Vagina (tissue), 2 donors: ENCODE data around the gene TMEM30A. TPM values are rescaled to one million over a fixed set of nuclear protein-coding genes. Genes with fewer than 3 reads are reported as not detected.

Experiments used
- DNase-seq, 2 donors: peaks; one replicate each; pipeline ENCODE4 v3.0.0-alpha.2; 2017; ENCODE audit errors: extremely low spot score in 2 of 2
- H3K27ac ChIP-seq: fragments of 200-600 bp; sonication (generic); one replicate; pipeline ENCODE4 v1.5.1; 2019
- H3K27me3 ChIP-seq: fragments of 200-600 bp; sonication (generic); one replicate; pipeline ENCODE4 v1.5.1; 2019
- H3K36me3 ChIP-seq, 2 donors: fragments of 200-600 bp; sonication (generic); one replicate each; pipeline ENCODE4 v1.5.1; 2017 to 2019
- H3K4me1 ChIP-seq: fragments of 200-600 bp; sonication (generic); one replicate; pipeline ENCODE4 v1.5.1; 2019
- H3K4me3 ChIP-seq, 2 donors: fragments of 200-600 bp; sonication (generic); 1 replicate in 1 of 2; 2 replicates in 1 of 2; pipeline ENCODE4 v1.5.1; 2016 to 2019
- H3K9me3 ChIP-seq: fragments of 200-600 bp; sonication (generic); one replicate; pipeline ENCODE4 v1.5.1; 2019
- CTCF ChIP-seq, 3 experiments: fragments of 450-650 bp in 2 of 3; fragments of 200-600 bp in 1 of 3; sonication (generic) in 1 of 3; IDR thresholded peaks; one replicate each; pipeline ENCODE4 v1.5.1; 2017 to 2019; ENCODE audit warnings: antibody characterized with exemption in 3 of 3, mild to moderate bottlenecking in 2 of 3, moderate library complexity in 2 of 3
- POLR2A ChIP-seq, 2 donors: fragments of 450-650 bp; IDR thresholded peaks; one replicate each; pipeline ENCODE4 v1.6.1; 2017; ENCODE audit warnings: antibody characterized with exemption in 2 of 2, mild to moderate bottlenecking in 2 of 2, moderate library complexity in 2 of 2
- POLR2AphosphoS5 ChIP-seq, 2 donors: sonication (generic); formaldehyde crosslinking; IDR thresholded peaks; one replicate each; pipeline ENCODE4 v1.9.0; 2017; ENCODE audit warnings: antibody characterized with exemption in 2 of 2, mild to moderate bottlenecking in 2 of 2, low read depth in 1 of 2; ENCODE audit not compliant: insufficient read depth in 1 of 2
- intact Hi-C: fragments of 100-400 bp; cut with DNase I; formaldehyde crosslinking; loops from one replicate; pipeline ENCODE4 v1.15.1; 2023
- total RNA-seq: library from RNA; depleted of rRNA; stranded (reverse); fragments of >200 nt; gene quantifications from one replicate; pipeline ENCODE4 v1.2.3, GENCODE V29; 2016

TMEM30A gene
- total RNA-seq, 1 donor from 2014 or later, result 52.1 TPM

GRCh38 chr6:75278474-75279077, 6.0 kb downstream of the TMEM30A start:
- H3K4me3 ChIP-seq, result no peak overlapping the region
- H3K36me3 ChIP-seq, result peaks cover 0 to 5% of the 10 kb centered on the region in 2 donors
- H3K27ac ChIP-seq, result no peak overlapping the region
- H3K27me3 ChIP-seq, result no peaks in the 10 kb centered on the region
- intact Hi-C loops, result no loop called here
- H3K4me1 ChIP-seq, result peaks cover 86% of the 10 kb centered on the region
- no peak for TF ChIP-seq POLR2A (IDR thresholded peaks at IDR 0.05)
- TF ChIP-seq CTCF (IDR thresholded peaks at IDR 0.05), result no peak
- TF ChIP-seq POLR2AphosphoS5 (IDR thresholded peaks at IDR 0.05; ENCODE audit: insufficient read depth in 1 of 2, low read depth in 1 of 2), result no peak
- H3K9me3 ChIP-seq, result no peaks in the 10 kb centered on the region
- no peak for DNase-seq

GRCh38 chr6:75275067-75275466, 9.5 kb downstream of the TMEM30A start:
- intact Hi-C loops, result no loop called here
- H3K36me3 ChIP-seq, result peaks cover 0 to 13% of the 10 kb centered on the region in 2 donors
- no peak overlapping the region for H3K27ac ChIP-seq
- DNase-seq, result no peak
- no peak overlapping the region for H3K4me3 ChIP-seq
- TF ChIP-seq POLR2A (IDR thresholded peaks at IDR 0.05) (no peak), CTCF (IDR thresholded peaks at IDR 0.05) (no peak), POLR2AphosphoS5 (IDR thresholded peaks at IDR 0.05; ENCODE audit: insufficient read depth in 1 of 2, low read depth in 1 of 2) (no peak)
- no peaks in the 10 kb centered on the region for H3K9me3 ChIP-seq
- H3K4me1 ChIP-seq, result peaks cover 73% of the 10 kb centered on the region
- no peaks in the 10 kb centered on the region for H3K27me3 ChIP-seq

- intact Hi-C loops, result no loop called here
- Histone ChIP-seq H3K4me3 (no peak overlapping the region), H3K36me3 (peaks cover 0 to 13% of the 10 kb centered on the region in 2 donors), H3K27ac (no peak overlapping the region), H3K4me1 (peaks cover 62% of the 10 kb centered on the region), H3K9me3 (no peaks in the 10 kb centered on the region), H3K27me3 (no peaks in the 10 kb centered on the region)
- TF ChIP-seq POLR2A (IDR thresholded peaks at IDR 0.05) (no peak), POLR2AphosphoS5 (IDR thresholded peaks at IDR 0.05; ENCODE audit: insufficient read depth in 1 of 2, low read depth in 1 of 2) (no peak), CTCF (IDR thresholded peaks at IDR 0.05) (no peak)
- DNase-seq, result no peak
These were observed 11.6 kb downstream of the TMEM30A start for GRCh38 chr6:75273009-75273408.

- TF ChIP-seq POLR2A (IDR thresholded peaks at IDR 0.05) (no peak), POLR2AphosphoS5 (IDR thresholded peaks at IDR 0.05; ENCODE audit: insufficient read depth in 1 of 2, low read depth in 1 of 2) (no peak), CTCF (IDR thresholded peaks at IDR 0.05) (no peak)
- H3K4me1 ChIP-seq, result peaks cover 64% of the 10 kb centered on the region
- H3K9me3 ChIP-seq, result no peaks in the 10 kb centered on the region
- no peaks in the 10 kb centered on the region for H3K27me3 ChIP-seq
- no peak for DNase-seq
- H3K27ac ChIP-seq, result no peak overlapping the region
- no peak overlapping the region for H3K4me3 ChIP-seq
- peaks cover 0 to 13% of the 10 kb centered on the region in 2 donors for H3K36me3 ChIP-seq
- intact Hi-C loops, result no loop called here
These were observed 12.3 kb downstream of the TMEM30A start for GRCh38 chr6:75272145-75272840.

- intact Hi-C loops, result no loop called here
- Histone ChIP-seq H3K4me1 (peaks cover 43% of the 10 kb centered on the region), H3K27ac (no peak overlapping the region)
These were observed 15.6 kb downstream of the TMEM30A start for GRCh38 chr6:75268988-75269354.

More at GRCh38 chr6:75268988-75269354, 15.6 kb downstream of the TMEM30A start:
- DNase-seq, result no peak
- H3K36me3 ChIP-seq, result peaks cover 0 to 20% of the 10 kb centered on the region in 2 donors
- H3K4me3 ChIP-seq, result no peak overlapping the region
- no peaks in the 10 kb centered on the region for H3K27me3 ChIP-seq
- no peak for TF ChIP-seq POLR2A (IDR thresholded peaks at IDR 0.05)
- TF ChIP-seq CTCF (IDR thresholded peaks at IDR 0.05), result no peak
- no peak for TF ChIP-seq POLR2AphosphoS5 (IDR thresholded peaks at IDR 0.05; ENCODE audit: insufficient read depth in 1 of 2, low read depth in 1 of 2)
- no peaks in the 10 kb centered on the region for H3K9me3 ChIP-seq
